ENCODE data around the gene SCN8A. TPM values are rescaled to one million over a fixed set of nuclear protein-coding genes. Genes with fewer than 3 reads are reported as not detected.

SCN8A gene
- total RNA-seq, 3 donors from 2014 or later (not counting 1 experiment from before 2014, with no cell fraction given) = 0.42 to 0.66 (median 0.65) TPM

DNA sequence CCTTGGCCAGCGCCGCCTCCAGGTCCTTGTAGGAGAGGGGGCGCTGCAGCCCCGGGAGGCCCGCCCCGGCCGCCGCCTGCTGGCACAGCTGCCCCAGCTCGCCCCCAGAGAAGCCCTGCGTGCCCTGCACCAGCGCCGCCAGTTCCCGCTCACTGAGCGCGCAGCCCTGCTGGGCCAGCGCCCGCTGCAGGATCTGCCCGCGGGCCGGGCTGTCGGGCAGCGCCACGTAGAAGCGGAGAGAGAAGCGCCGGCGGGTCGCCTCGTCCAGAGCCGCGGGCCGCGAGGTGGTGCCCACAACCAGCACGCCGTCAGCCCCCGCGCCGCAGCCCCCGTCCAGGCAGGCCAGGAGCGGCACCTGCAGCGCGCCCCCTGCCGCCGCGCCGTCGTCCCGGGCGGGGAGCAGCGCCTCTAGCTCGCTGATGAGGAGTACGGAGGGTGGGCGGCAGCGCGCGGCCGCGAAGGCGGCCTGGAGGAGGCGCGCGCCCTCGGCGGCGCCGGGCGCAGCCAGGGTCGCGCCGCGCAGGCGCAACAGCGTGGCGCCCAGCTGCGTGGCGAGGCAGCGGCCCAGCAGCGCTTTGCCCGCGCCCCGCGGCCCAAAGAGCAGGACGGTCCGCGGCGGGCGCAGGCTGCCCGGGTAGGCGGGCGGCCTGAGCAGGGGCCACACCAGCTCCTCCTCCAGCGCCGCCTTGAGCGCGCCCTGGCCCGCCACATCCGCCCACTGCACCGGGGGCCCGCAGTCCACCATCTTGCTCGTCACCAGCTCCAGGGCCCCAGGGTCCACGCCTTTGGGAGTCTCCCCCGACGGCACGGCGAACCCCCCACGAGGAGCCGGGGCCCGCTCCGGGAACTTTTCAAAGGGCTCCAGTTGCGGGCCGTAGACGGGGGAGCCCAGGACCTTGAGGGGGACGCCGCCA lies 229.8 kb downstream of the SCN8A start:
- intact Hi-C loops (cut with micrococcal nuclease) = no loop called here
- H3K27ac ChIP-seq (ENCODE audit: low read length) = peak overlapping the region; percentile 95
- TF ChIP-seq, protein P1, sequence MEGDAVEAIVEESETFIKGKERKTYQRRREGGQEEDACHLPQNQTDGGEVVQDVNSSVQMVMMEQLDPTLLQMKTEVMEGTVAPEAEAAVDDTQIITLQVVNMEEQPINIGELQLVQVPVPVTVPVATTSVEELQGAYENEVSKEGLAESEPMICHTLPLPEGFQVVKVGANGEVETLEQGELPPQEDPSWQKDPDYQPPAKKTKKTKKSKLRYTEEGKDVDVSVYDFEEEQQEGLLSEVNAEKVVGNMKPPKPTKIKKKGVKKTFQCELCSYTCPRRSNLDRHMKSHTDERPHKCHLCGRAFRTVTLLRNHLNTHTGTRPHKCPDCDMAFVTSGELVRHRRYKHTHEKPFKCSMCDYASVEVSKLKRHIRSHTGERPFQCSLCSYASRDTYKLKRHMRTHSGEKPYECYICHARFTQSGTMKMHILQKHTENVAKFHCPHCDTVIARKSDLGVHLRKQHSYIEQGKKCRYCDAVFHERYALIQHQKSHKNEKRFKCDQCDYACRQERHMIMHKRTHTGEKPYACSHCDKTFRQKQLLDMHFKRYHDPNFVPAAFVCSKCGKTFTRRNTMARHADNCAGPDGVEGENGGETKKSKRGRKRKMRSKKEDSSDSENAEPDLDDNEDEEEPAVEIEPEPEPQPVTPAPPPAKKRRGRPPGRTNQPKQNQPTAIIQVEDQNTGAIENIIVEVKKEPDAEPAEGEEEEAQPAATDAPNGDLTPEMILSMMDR (IDR thresholded peaks at IDR 0.05) = peak; percentile 58
- ATAC-seq (peak; percentile 78 to 88 (median 80)), DNase-seq (peak; percentile 75 to 89)
- H3K4me3 ChIP-seq (ENCODE audit: low read length) = peak overlapping the region; percentile 83
- no peaks in the 10 kb centered on the region for H3K9me3 ChIP-seq (ENCODE audit: control insufficient read depth, insufficient read depth, low read length)
- Mint-ChIP-seq H3K36me3 (no peaks in the 10 kb centered on the region), H3K27ac (peak overlapping the region in 1 of 2 donors; percentile 75), H3K4me3 (peak overlapping the region; percentile 69), H3K9me3 (no peaks in the 10 kb centered on the region), H3K4me1 (peaks cover 4 to 14% of the 10 kb centered on the region in 2 donors), H3K27me3 (ENCODE audit: low read depth in 2 of 2) (no peaks in the 10 kb centered on the region)
- peaks cover 23% of the 10 kb centered on the region for H3K4me1 ChIP-seq (ENCODE audit: control insufficient read depth, insufficient read depth, low read length)
- WGBS (ENCODE audit: insufficient coverage) = 2% methylated on average over 113 of the region's 113 CpGs
- no peaks in the 10 kb centered on the region for H3K27me3 ChIP-seq (ENCODE audit: control insufficient read depth, insufficient read depth, low read length)
- no peaks in the 10 kb centered on the region for H3K36me3 ChIP-seq (ENCODE audit: control insufficient read depth, insufficient read depth, low read length)

DNA sequence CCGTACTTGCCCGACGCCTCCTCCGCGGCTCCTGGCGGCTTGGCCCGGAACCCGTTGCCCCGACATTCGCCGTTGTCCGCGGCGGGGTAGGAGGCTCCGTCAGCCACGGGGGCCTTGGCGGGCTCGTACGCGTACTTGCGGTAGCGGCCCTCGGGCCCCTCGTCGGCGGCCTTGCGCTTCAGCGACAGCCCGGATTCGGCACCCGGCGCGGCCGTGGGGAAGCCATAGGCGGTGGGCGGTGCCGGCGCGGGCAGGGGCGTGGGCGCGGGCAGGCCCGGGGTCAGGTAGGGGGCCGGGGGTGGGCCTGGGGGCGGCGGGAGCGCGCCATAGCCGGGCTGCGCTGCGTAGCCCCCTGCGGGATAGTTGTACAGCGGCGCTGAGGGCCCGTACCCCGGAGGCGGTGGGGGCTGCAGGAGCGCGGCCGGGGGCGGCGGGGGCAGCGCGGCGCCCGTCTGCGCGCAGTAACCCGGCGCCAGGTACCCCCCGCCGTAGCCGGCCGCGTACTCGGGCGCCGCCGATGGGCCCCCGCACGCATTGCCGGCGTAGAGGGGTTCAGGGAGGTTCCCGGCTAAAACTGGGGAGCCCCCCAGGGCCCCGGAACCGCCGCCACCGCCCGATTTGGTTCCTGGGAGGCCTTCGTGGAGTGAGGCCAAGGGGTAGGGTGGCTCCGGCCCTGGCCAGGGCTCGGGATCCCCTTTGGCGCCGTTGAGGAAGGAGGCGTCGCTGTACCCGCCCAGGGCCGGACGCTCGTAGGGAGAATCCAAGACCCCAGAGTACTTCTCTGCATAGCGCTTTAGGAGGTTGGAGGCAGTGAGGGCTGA lies 230.6 kb downstream of the SCN8A start:
- H3K9me3 ChIP-seq (ENCODE audit: control insufficient read depth, insufficient read depth, low read length) = no peaks in the 10 kb centered on the region
- WGBS (ENCODE audit: insufficient coverage) = 17% methylated on average over 101 of the region's 101 CpGs
- TF ChIP-seq, protein P1 (IDR thresholded peaks at IDR 0.05) = no peak
- peaks cover 0 to 19% of the 10 kb centered on the region in 2 donors for H3K4me1 Mint-ChIP-seq
- H3K4me1 ChIP-seq (ENCODE audit: control insufficient read depth, insufficient read depth, low read length) = peaks cover 23% of the 10 kb centered on the region
- intact Hi-C loops (cut with micrococcal nuclease) = no loop called here
- peak overlapping the region; percentile 83 for H3K4me3 ChIP-seq (ENCODE audit: low read length)
- H3K4me3 Mint-ChIP-seq = peak overlapping the region; percentile 31
- peak; percentile 15 to 32 (median 23) for ATAC-seq
- H3K9me3 Mint-ChIP-seq = no peaks in the 10 kb centered on the region
- peak overlapping the region in 1 of 2 donors; percentile 75 for H3K27ac Mint-ChIP-seq
- no peaks in the 10 kb centered on the region for H3K27me3 Mint-ChIP-seq (ENCODE audit: low read depth in 2 of 2)
- peak in 1 of 2 donors; percentile 64 for DNase-seq
- H3K36me3 ChIP-seq (ENCODE audit: control insufficient read depth, insufficient read depth, low read length) = no peaks in the 10 kb centered on the region
- H3K27ac ChIP-seq (ENCODE audit: low read length) = peak overlapping the region; percentile 95
- H3K36me3 Mint-ChIP-seq = no peaks in the 10 kb centered on the region
- H3K27me3 ChIP-seq (ENCODE audit: control insufficient read depth, insufficient read depth, low read length) = no peaks in the 10 kb centered on the region

DNA sequence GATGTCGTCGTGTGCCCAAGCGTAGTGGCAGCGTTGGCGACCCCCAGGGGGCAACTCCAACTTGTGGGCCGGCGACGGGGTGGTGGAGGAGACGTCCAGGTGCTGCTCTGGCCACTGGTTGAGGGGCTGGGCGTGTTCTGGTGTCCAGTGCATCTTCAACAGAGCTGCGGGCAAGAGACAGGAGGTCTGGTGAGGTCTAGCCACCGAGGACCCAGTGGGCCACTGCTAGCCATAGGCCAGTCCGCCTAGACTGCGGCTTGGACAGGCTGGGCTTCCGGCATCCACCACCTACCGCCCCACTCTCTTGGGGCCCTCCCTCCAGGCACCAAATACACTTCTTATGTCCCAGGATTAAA lies 231.2 kb downstream of the SCN8A start:
- no peak overlapping the region for H3K27ac ChIP-seq (ENCODE audit: low read length)
- H3K27ac Mint-ChIP-seq = peak overlapping the region in 1 of 2 donors; percentile 22
- H3K27me3 ChIP-seq (ENCODE audit: control insufficient read depth, insufficient read depth, low read length) = no peaks in the 10 kb centered on the region
- H3K4me3 ChIP-seq (ENCODE audit: low read length) = no peak overlapping the region
- no peaks in the 10 kb centered on the region for H3K9me3 Mint-ChIP-seq
- WGBS (ENCODE audit: insufficient coverage) = 93% methylated on average over 16 of the region's 16 CpGs
- DNase-seq = peak in 1 of 2 donors; percentile 18
- H3K4me3 Mint-ChIP-seq = peak overlapping the region; percentile 31
- no peaks in the 10 kb centered on the region for H3K36me3 Mint-ChIP-seq
- no peaks in the 10 kb centered on the region for H3K27me3 Mint-ChIP-seq (ENCODE audit: low read depth in 2 of 2)
- TF ChIP-seq, protein P1 (IDR thresholded peaks at IDR 0.05) = no peak
- peaks cover 29% of the 10 kb centered on the region for H3K4me1 ChIP-seq (ENCODE audit: control insufficient read depth, insufficient read depth, low read length)
- no peaks in the 10 kb centered on the region for H3K9me3 ChIP-seq (ENCODE audit: control insufficient read depth, insufficient read depth, low read length)
- no peak for ATAC-seq
- H3K4me1 Mint-ChIP-seq = peaks cover 0 to 19% of the 10 kb centered on the region in 2 donors
- intact Hi-C loops (cut with micrococcal nuclease) = no loop called here
- no peaks in the 10 kb centered on the region for H3K36me3 ChIP-seq (ENCODE audit: control insufficient read depth, insufficient read depth, low read length)
